PC-3 (cell line): Measurements from ENCODE around the gene HSPA1A. TPM values are rescaled to one million over a fixed set of nuclear protein-coding genes. Genes with fewer than 3 reads are reported as not detected.

Source experiments
- ATAC-seq: fragments of 200-7000 bp; cut with Tn5 transposase; 2 replicates; pipeline ENCODE4 v1.9.1; 2020; ENCODE audit warnings: mild to moderate bottlenecking, moderate library complexity
- Bru-seq: library from RNA; stranded (reverse); fragments of 400-500 nt; gene quantifications from one replicate; lab custom pipeline; 2021; lab: Mats Ljungman, UMichigan
- BruChase-seq, 2 experiments: library from RNA; stranded (reverse); fragments of 400-500 nt; gene quantifications; one replicate each; lab custom pipeline; 2021; lab: Mats Ljungman, UMichigan
- BruUV-seq: library from RNA; stranded (reverse); fragments of 400-500 nt; replicated peaks from 2 replicates; lab custom pipeline; 2021; lab: Mats Ljungman, UMichigan
- CTCF ChIA-PET: fragments of 300-600 bp; sonication (Branson Sonifier 250); formaldehyde crosslinking; loops from one replicate; lab custom pipeline; 2022; ENCODE audit warnings: antibody characterized with exemption; lab: Charles Lee
- POLR2A ChIA-PET: fragments of 300-600 bp; sonication (Branson Sonifier 250); formaldehyde crosslinking; loops from one replicate; lab custom pipeline; 2022; ENCODE audit warnings: antibody characterized with exemption; ENCODE audit not compliant: unreplicated experiment; lab: Charles Lee
- DNase-seq: peaks from one replicate; pipeline ENCODE4 v3.0.0-alpha.2; 2015
- H2AFZ ChIP-seq: fragments of 300-600 bp; sonication (generic); 2 replicates; pipeline ENCODE4 v1.6.0; 2016; ENCODE audit warnings: antibody characterized with exemption, low read length
- H3F3A ChIP-seq: fragments of 300-600 bp; sonication (generic); one replicate; pipeline ENCODE4 v1.6.0; 2017; ENCODE audit warnings: antibody characterized with exemption, low read length, control low read depth, mild to moderate bottlenecking; ENCODE audit not compliant: unreplicated experiment
- H3K27ac ChIP-seq: fragments of 300-600 bp; sonication (generic); 2 replicates; pipeline ENCODE4 v1.5.1; 2016; ENCODE audit warnings: mild to moderate bottlenecking, low read length
- H3K27me3 ChIP-seq: fragments of 300-600 bp; sonication (generic); 2 replicates; pipeline ENCODE4 v1.6.1; 2016; ENCODE audit warnings: low read length, mixed read lengths
- H3K36me3 ChIP-seq: fragments of 300-600 bp; sonication (generic); 2 replicates; pipeline ENCODE4 v1.6.1; 2016; ENCODE audit warnings: low read depth, mixed run types, low read length, mixed read lengths
- H3K4me1 ChIP-seq: fragments of 300-600 bp; sonication (generic); 2 replicates; pipeline ENCODE4 v1.5.1; 2016; ENCODE audit warnings: low read length; ENCODE audit not compliant: insufficient read depth
- H3K4me2 ChIP-seq: fragments of 300-600 bp; sonication (generic); 2 replicates; pipeline ENCODE4 v1.6.0; 2016; ENCODE audit warnings: low read length
- H3K4me3 ChIP-seq: fragments of 300-600 bp; sonication (generic); 2 replicates; pipeline ENCODE4 v1.5.1; 2016; ENCODE audit warnings: mild to moderate bottlenecking, low read length, mixed read lengths
- H3K79me2 ChIP-seq: fragments of 300-600 bp; sonication (generic); 2 replicates; pipeline ENCODE4 v1.6.1; 2017; ENCODE audit warnings: low read length, mixed read lengths
- H3K9ac ChIP-seq: fragments of 300-600 bp; sonication (generic); 2 replicates; pipeline ENCODE4 v1.6.0; 2016; ENCODE audit warnings: mild to moderate bottlenecking, low read length
- H3K9me2 ChIP-seq: fragments of 300-600 bp; sonication (generic); replicated peaks from 2 replicates; pipeline ENCODE4 v1.6.1; 2016; ENCODE audit warnings: mixed run types, low read length, mixed read lengths
- H3K9me3 ChIP-seq: fragments of 300-600 bp; sonication (generic); 2 replicates; pipeline ENCODE4 v1.6.1; 2016; ENCODE audit warnings: low read length, mixed read lengths
- H4K20me1 ChIP-seq: fragments of 300-600 bp; sonication (generic); 2 replicates; pipeline ENCODE4 v1.6.1; 2016; ENCODE audit warnings: low read length, mixed read lengths
- CTCF ChIP-seq: fragments of 300-600 bp; sonication (generic); conservative IDR thresholded peaks from 2 replicates; pipeline ENCODE4 v1.5.1; 2017; ENCODE audit warnings: antibody characterized with exemption, low read depth, mild to moderate bottlenecking, low read length
- EZH2 ChIP-seq: fragments of 300-600 bp; sonication (generic); IDR thresholded peaks from one replicate; pipeline ENCODE4 v1.6.1; 2017; ENCODE audit warnings: antibody characterized with exemption, mild to moderate bottlenecking, low read length; ENCODE audit not compliant: unreplicated experiment
- EZH2phosphoT487 ChIP-seq: fragments of 300-600 bp; sonication (generic); IDR thresholded peaks from 2 replicates; pipeline ENCODE4 v1.6.1; 2018; ENCODE audit warnings: mild to moderate bottlenecking, antibody characterized with exemption, low read length, borderline replicate concordance
- intact Hi-C: fragments of 100-400 bp; cut with micrococcal nuclease; formaldehyde crosslinking; loops from 2 replicates; pipeline ENCODE4 v1.9.0; 2023
- long read RNA-seq: library from polyadenylated mRNA; unstranded; transcript quantifications from one replicate; pipeline ENCODE4 v2.0.0, GENCODE V29; 2021; ENCODE audit not compliant: unreplicated experiment
- total RNA-seq: library from RNA; depleted of rRNA; stranded (reverse); fragments of >200 nt; gene quantifications from 2 replicates; pipeline ENCODE4 v1.2.3, GENCODE V29; 2014; rRNA removed

Gene HSPA1A
- total RNA-seq (269 and 324 TPM in 2 replicates), Bru-seq, nascent RNA (percentile 76 among the genes with signal in this experiment), BruChase-seq, experiment 1, labeled RNA remaining after a 6-hour chase (percentile 99 among the genes with signal in this experiment), BruChase-seq, experiment 2, labeled RNA remaining after a 2-hour chase (percentile 95 among the genes with signal in this experiment)
- long read RNA-seq, transcript HSPA1A-201 (1 exons, 2,483 nt): major isoform, 193 of 193 reads
- long read RNA-seq, partial matches to known transcripts: 0 of 193 reads
- long read RNA-seq, other reads (novel, unspliced or antisense): 0 of 193 reads

GRCh38 chr6:31815025-31815838, at the start of gene HSPA1A, which contains the start of gene HSPA1L:
Gene HSPA1A (plus strand): TSS chr6:31815543. CDS start chr6:31815757, 214 bp downstream.
Gene HSPA1L (minus strand): TSS chr6:31815283. CDS start chr6:31811972, 3,311 bp downstream.
- intact Hi-C loops: loop anchor here (2.0 to 5.0 kb wide), 3 partner anchors 20 to 78 kb away; partner anchors contain the start of genes CLIC1 and VARS1
- peaks cover 24% of the 10 kb centered on the region for H4K20me1 ChIP-seq
- peak within 1 kb of the TSS; percentile 87 for H3K4me3 ChIP-seq
- peak within 1 kb of the TSS; percentile 89 for H3K4me2 ChIP-seq
- no peaks in the 10 kb centered on the region for H3K27me3 ChIP-seq
- POLR2A ChIA-PET: interaction anchor here (0.5 to 1.8 kb wide), 16 partner anchors 8 to 1500 kb away, joined by 3 to 54 read pairs (median 5); partner anchors contain the start of genes HSPA1B, LSM2, NEU1 and VARS1
- no peaks in the 10 kb centered on the region for H3K9me3 ChIP-seq
- CTCF ChIA-PET: interaction anchor here (0.5 to 1.0 kb wide), 6 partner anchors 8 to 40 kb away, joined by 3 to 7 read pairs (median 4); partner anchors contain the start of gene LSM2
- H3K9me2 ChIP-seq: no peaks in the 10 kb centered on the region
- peak; percentile 98 for DNase-seq
- peak within 1 kb of the TSS; percentile 76 for H2AFZ ChIP-seq
- ATAC-seq: peak; percentile 76
- peak within 1 kb of the TSS; percentile 63 for H3K9ac ChIP-seq
- H3K27ac ChIP-seq: peak within 1 kb of the TSS; percentile 84
- H3K79me2 ChIP-seq: peaks cover 42% of the 10 kb centered on the region
- no peaks in the 10 kb centered on the region for H3F3A ChIP-seq
- TF ChIP-seq CTCF: no peak
- TF ChIP-seq EZH2: no peak
- no peak for TF ChIP-seq EZH2phosphoT487
- peaks cover 22% of the 10 kb centered on the region for H3K4me1 ChIP-seq
- BruUV-seq: no TSS peak
- no peaks in the 10 kb centered on the region for H3K36me3 ChIP-seq

GRCh38 chr6:31765559-31765909, 49.8 kb upstream of the HSPA1A start:
- no TSS peak for BruUV-seq
- Histone ChIP-seq H4K20me1 (no peaks in the 10 kb centered on the region), H3F3A (no peaks in the 10 kb centered on the region), H3K36me3 (peaks cover 2% of the 10 kb centered on the region; the same call in 1 of the 2 replicates), H3K27me3 (no peaks in the 10 kb centered on the region), H3K9me2 (no peaks in the 10 kb centered on the region), H2AFZ (no peak overlapping the region), H3K79me2 (no peaks in the 10 kb centered on the region), H3K4me2 (no peak overlapping the region), H3K27ac (no peak overlapping the region), H3K4me3 (no peak overlapping the region), H3K9ac (no peak overlapping the region), H3K4me1 (0 out of 2 replicates have a peak, but pooled peaks cover 5% of the 10 kb centered on the region), H3K9me3 (no peaks in the 10 kb centered on the region)
- TF ChIP-seq EZH2: no peak
- TF ChIP-seq EZH2phosphoT487: no peak
- intact Hi-C loops: loop anchor here (10.0 kb wide), 1 partner anchor 51 kb away; the partner anchor contains the start of gene LY6G6D
- ATAC-seq: no peak
- no peak for DNase-seq
- ChIA-PET CTCF (interaction anchor here (0.6 kb wide), 1 partner anchor 47 kb away, joined by 3 read pairs; no protein-coding TSS in a partner anchor), POLR2A (no interaction called here)
